Measurements from ENCODE around the gene FANCF. TPM values are rescaled to one million over a fixed set of nuclear protein-coding genes. Genes with fewer than 3 reads are reported as not detected.

Gene FANCF
- total RNA-seq, 1 donor from 2014 or later = 21.9 TPM

- no peaks in the 10 kb centered on the region for H3K36me3 Mint-ChIP-seq (ENCODE audit: low read depth)
- H3K4me3 Mint-ChIP-seq = no peak overlapping the region
- no peak overlapping the region for H3K27ac Mint-ChIP-seq
- POLR2A ChIA-PET = no interaction called here
- ATAC-seq (ENCODE audit: low read depth) (no peak), DNase-seq (no peak)
- H3K27me3 Mint-ChIP-seq = peaks cover 6% of the 10 kb centered on the region
- intact Hi-C loops (cut with micrococcal nuclease) = no loop called here
- H3K9me3 Mint-ChIP-seq = no peaks in the 10 kb centered on the region
- TF ChIP-seq CTCF (IDR thresholded peaks at IDR 0.05) = no peak
- no peaks in the 10 kb centered on the region for H3K4me1 Mint-ChIP-seq
- CTCF ChIA-PET = no interaction called here
Measured at GRCh38 chr11:22597062-22597461, 28.6 kb downstream of the FANCF start.

GRCh38 chr11:22584976-22585375 is 40.6 kb downstream of the FANCF start:
- Mint-ChIP-seq H3K4me3 (no peak overlapping the region), H3K9me3 (no peaks in the 10 kb centered on the region), H3K27ac (no peak overlapping the region), H3K4me1 (no peaks in the 10 kb centered on the region), H3K27me3 (no peaks in the 10 kb centered on the region), H3K36me3 (ENCODE audit: low read depth) (no peaks in the 10 kb centered on the region)
- ChIA-PET CTCF (no interaction called here), POLR2A (no interaction called here)
- no peak for TF ChIP-seq CTCF (IDR thresholded peaks at IDR 0.05)
- intact Hi-C loops (cut with micrococcal nuclease) = no loop called here
- ATAC-seq (ENCODE audit: low read depth) (no peak), DNase-seq (no peak)

GRCh38 chr11:22583963-22584492 is 41.6 kb downstream of the FANCF start:
- no peak for TF ChIP-seq CTCF (IDR thresholded peaks at IDR 0.05)
- intact Hi-C loops (cut with micrococcal nuclease) = no loop called here
- CTCF ChIA-PET = no interaction called here

GRCh38 chr11:22582151-22582410 is 43.5 kb downstream of the FANCF start:
- intact Hi-C loops (cut with micrococcal nuclease) = no loop called here
- H3K27me3 Mint-ChIP-seq = no peaks in the 10 kb centered on the region

More at GRCh38 chr11:22583963-22584492, 41.6 kb downstream of the FANCF start:
- Mint-ChIP-seq H3K4me3 (no peak overlapping the region), H3K27me3 (no peaks in the 10 kb centered on the region), H3K9me3 (no peaks in the 10 kb centered on the region), H3K36me3 (ENCODE audit: low read depth) (no peaks in the 10 kb centered on the region), H3K27ac (no peak overlapping the region), H3K4me1 (no peaks in the 10 kb centered on the region)
- DNase-seq (no peak), ATAC-seq (ENCODE audit: low read depth) (no peak)
- POLR2A ChIA-PET = no interaction called here

GRCh38 chr11:22581354-22582150 is 44.1 kb downstream of the FANCF start:
- intact Hi-C loops (cut with micrococcal nuclease) = no loop called here
- H3K27me3 Mint-ChIP-seq = no peaks in the 10 kb centered on the region
- no peak overlapping the region for H3K4me3 Mint-ChIP-seq
- no peak for TF ChIP-seq CTCF (IDR thresholded peaks at IDR 0.05)
- ChIA-PET CTCF (no interaction called here), POLR2A (no interaction called here)
- no peak for DNase-seq
- no peaks in the 10 kb centered on the region for H3K9me3 Mint-ChIP-seq
- no peaks in the 10 kb centered on the region for H3K36me3 Mint-ChIP-seq (ENCODE audit: low read depth)
- no peak for ATAC-seq (ENCODE audit: low read depth)
- H3K27ac Mint-ChIP-seq = no peak overlapping the region
- no peaks in the 10 kb centered on the region for H3K4me1 Mint-ChIP-seq

More at GRCh38 chr11:22582151-22582410, 43.5 kb downstream of the FANCF start:
- no peaks in the 10 kb centered on the region for H3K9me3 Mint-ChIP-seq
- TF ChIP-seq CTCF (IDR thresholded peaks at IDR 0.05) = no peak
- CTCF ChIA-PET = no interaction called here
- DNase-seq (no peak), ATAC-seq (ENCODE audit: low read depth) (no peak)
- no peaks in the 10 kb centered on the region for H3K4me1 Mint-ChIP-seq
- POLR2A ChIA-PET = no interaction called here
- H3K27ac Mint-ChIP-seq = no peak overlapping the region
- no peaks in the 10 kb centered on the region for H3K36me3 Mint-ChIP-seq (ENCODE audit: low read depth)
- H3K4me3 Mint-ChIP-seq = no peak overlapping the region
